HepG2 (cell line): Measurements from ENCODE around the gene NDOR1. TPM values are rescaled to one million over a fixed set of nuclear protein-coding genes. Genes with fewer than 3 reads are reported as not detected.

Experiments
- ARHGAP35 ChIP-seq: sonication (generic); formaldehyde crosslinking; IDR thresholded peaks from 2 replicates; pipeline ENCODE4 v1.9.0; 2022; ENCODE audit warnings: mild to moderate bottlenecking, inconsistent platforms, moderate library complexity, missing genetic modification reagents, borderline replicate concordance
- ATF1 ChIP-seq: IDR thresholded peaks from 2 replicates; pipeline ENCODE4 v1.6.1; 2016; ENCODE audit warnings: mild to moderate bottlenecking, control low read depth
- CCDC6 ChIP-seq: sonication (generic); formaldehyde crosslinking; IDR thresholded peaks from 2 replicates; pipeline ENCODE4 v1.8.1; 2022; ENCODE audit warnings: mild to moderate bottlenecking, missing genetic modification reagents, moderate library complexity
- FLYWCH1 ChIP-seq: sonication (generic); formaldehyde crosslinking; IDR thresholded peaks from 2 replicates; pipeline ENCODE4 v1.8.1; 2023; ENCODE audit warnings: mild to moderate bottlenecking, missing genetic modification reagents
- FOXA3 ChIP-seq: IDR thresholded peaks from 2 replicates; pipeline ENCODE4 v1.6.1; 2016; ENCODE audit warnings: missing genetic modification reagents, missing compliant biosample characterization
- LCORL ChIP-seq, 2 experiments: fragments of 450-650 bp in 1 of 2; sonication (generic) in 1 of 2; formaldehyde crosslinking in 1 of 2; IDR thresholded peaks; 2 replicates each; pipeline versions ENCODE4 v1.5.0 to v1.6.1; 2017 to 2020; ENCODE audit warnings: antibody characterized with exemption in 1 of 2, missing genetic modification reagents in 1 of 2
- MAFK ChIP-seq, 2 experiments: IDR thresholded peaks in 1 of 2; conservative IDR thresholded peaks in 1 of 2; 2 replicates each; pipeline ENCODE4 v1.6.1; 2011; ENCODE audit warnings: improper control_type of control experiment in 2 of 2, low read length in 2 of 2
- NCOA2 ChIP-seq: sonication (generic); formaldehyde crosslinking; IDR thresholded peaks from 2 replicates; pipeline ENCODE4 v1.8.0; 2022; ENCODE audit warnings: inconsistent platforms
- NFRKB ChIP-seq: fragments of 450-650 bp; IDR thresholded peaks from 2 replicates; pipeline ENCODE4 v1.6.1; 2017
- PHF20 ChIP-seq: sonication (generic); formaldehyde crosslinking; IDR thresholded peaks from 2 replicates; pipeline ENCODE4 v1.5.0; 2020; ENCODE audit warnings: mild to moderate bottlenecking, missing genetic modification reagents
- RBFOX2 ChIP-seq: fragments of 200-400 bp; formaldehyde crosslinking; IDR thresholded peaks from 2 replicates; pipeline ENCODE4 v1.6.1; 2017; ENCODE audit warnings: low read depth, mild to moderate bottlenecking, low read length
- SIX1 ChIP-seq: sonication (generic); formaldehyde crosslinking; IDR thresholded peaks from 2 replicates; pipeline ENCODE4 v1.4.0; 2020; ENCODE audit warnings: missing genetic modification reagents, borderline replicate concordance
- TARDBP ChIP-seq: sonication (generic); formaldehyde crosslinking; IDR thresholded peaks from 2 replicates; pipeline ENCODE4 v1.8.0; 2022; ENCODE audit warnings: mild to moderate bottlenecking, missing genetic modification reagents
- TBX2 ChIP-seq: sonication (generic); formaldehyde crosslinking; IDR thresholded peaks from 2 replicates; pipeline ENCODE4 v1.5.0; 2020; ENCODE audit warnings: missing genetic modification reagents, mild to moderate bottlenecking, borderline replicate concordance
- ZBTB20 ChIP-seq: sonication (generic); formaldehyde crosslinking; IDR thresholded peaks from 2 replicates; pipeline ENCODE4 v1.8.1; 2023; ENCODE audit warnings: missing genetic modification reagents, low read depth, mild to moderate bottlenecking, borderline replicate concordance
- ZBTB7B ChIP-seq: sonication (generic); formaldehyde crosslinking; IDR thresholded peaks from 2 replicates; pipeline ENCODE4 v1.4.0; 2020; ENCODE audit warnings: missing genetic modification reagents
- ZNF205 ChIP-seq: IDR thresholded peaks from 2 replicates; pipeline ENCODE4 v1.6.1; 2018; ENCODE audit warnings: missing biosample characterization, missing genetic modification reagents
- ZNF33A ChIP-seq: sonication (generic); formaldehyde crosslinking; IDR thresholded peaks from 2 replicates; pipeline ENCODE4 v1.5.1; 2020; ENCODE audit warnings: missing genetic modification reagents, mild to moderate bottlenecking, moderate library complexity, borderline replicate concordance
- ZNF34 ChIP-seq: sonication (generic); formaldehyde crosslinking; IDR thresholded peaks from 2 replicates; pipeline ENCODE4 v1.4.0; 2020; ENCODE audit warnings: mild to moderate bottlenecking, missing genetic modification reagents, borderline replicate concordance
- ZNF460 ChIP-seq: sonication (generic); formaldehyde crosslinking; IDR thresholded peaks from 2 replicates; pipeline ENCODE4 v1.5.1; 2020; ENCODE audit warnings: missing genetic modification reagents, mild to moderate bottlenecking, borderline replicate concordance
- polyA plus RNA-seq, 8 experiments: library from polyadenylated mRNA; depleted of rRNA in 3 of 8; stranded (reverse) in 7 of 8; unstranded in 1 of 8; fragments of >200 nt; fragmentation: Illumina TruSeq in 4 of 8; extraction: Trizol in 4 of 8; gene quantifications; 2 replicates each; pipeline versions ENCODE4 v1.2.1 to v1.2.3, GENCODE V29; 2011 to 2016; ENCODE audit warnings: low read depth in 4 of 8, missing spikeins in 1 of 8, mixed read lengths in 1 of 8; ENCODE audit not compliant: insufficient read depth in 1 of 8
- total RNA-seq, 5 experiments: library from RNA; depleted of rRNA; stranded (reverse); fragments of >200 nt; fragmentation: Illumina TruSeq; extraction: Trizol; gene quantifications; 2 replicates each; pipeline ENCODE4 v1.2.3, GENCODE V29; 2016; ENCODE audit warnings: low read depth in 1 of 5
- TF ChIP-seq, protein P1 (sequence below): sonication (generic); formaldehyde crosslinking; IDR thresholded peaks from 2 replicates; pipeline ENCODE4 v1.5.1; 2020; ENCODE audit warnings: missing genetic modification reagents, mild to moderate bottlenecking, borderline replicate concordance
- TF ChIP-seq, protein P2 (sequence below): IDR thresholded peaks from 2 replicates; pipeline ENCODE4 v1.6.1; 2016; ENCODE audit warnings: mild to moderate bottlenecking, missing biosample characterization, missing genetic modification reagents
- TF ChIP-seq, protein P3 (sequence below): sonication (generic); IDR thresholded peaks from 2 replicates; pipeline ENCODE4 v1.6.1; 2016; ENCODE audit warnings: low read depth, borderline replicate concordance
- TF ChIP-seq, protein P4 (sequence below), 2 experiments: sonication (generic) in 1 of 2; formaldehyde crosslinking in 1 of 2; IDR thresholded peaks; 2 replicates each; pipeline versions ENCODE4 v1.5.1 to v1.6.1; 2011 to 2020; ENCODE audit warnings: borderline replicate concordance in 1 of 2, low read depth in 1 of 2, low read length in 1 of 2, mild to moderate bottlenecking in 1 of 2, missing genetic modification reagents in 1 of 2, moderate library complexity in 1 of 2

NDOR1 gene
- total and polyA plus RNA-seq, 2 of the 13 experiments (the other 11 are each of a cell fraction or from before 2014, with no cell fraction given) = 3.6 to 8.7 TPM

DNA sequence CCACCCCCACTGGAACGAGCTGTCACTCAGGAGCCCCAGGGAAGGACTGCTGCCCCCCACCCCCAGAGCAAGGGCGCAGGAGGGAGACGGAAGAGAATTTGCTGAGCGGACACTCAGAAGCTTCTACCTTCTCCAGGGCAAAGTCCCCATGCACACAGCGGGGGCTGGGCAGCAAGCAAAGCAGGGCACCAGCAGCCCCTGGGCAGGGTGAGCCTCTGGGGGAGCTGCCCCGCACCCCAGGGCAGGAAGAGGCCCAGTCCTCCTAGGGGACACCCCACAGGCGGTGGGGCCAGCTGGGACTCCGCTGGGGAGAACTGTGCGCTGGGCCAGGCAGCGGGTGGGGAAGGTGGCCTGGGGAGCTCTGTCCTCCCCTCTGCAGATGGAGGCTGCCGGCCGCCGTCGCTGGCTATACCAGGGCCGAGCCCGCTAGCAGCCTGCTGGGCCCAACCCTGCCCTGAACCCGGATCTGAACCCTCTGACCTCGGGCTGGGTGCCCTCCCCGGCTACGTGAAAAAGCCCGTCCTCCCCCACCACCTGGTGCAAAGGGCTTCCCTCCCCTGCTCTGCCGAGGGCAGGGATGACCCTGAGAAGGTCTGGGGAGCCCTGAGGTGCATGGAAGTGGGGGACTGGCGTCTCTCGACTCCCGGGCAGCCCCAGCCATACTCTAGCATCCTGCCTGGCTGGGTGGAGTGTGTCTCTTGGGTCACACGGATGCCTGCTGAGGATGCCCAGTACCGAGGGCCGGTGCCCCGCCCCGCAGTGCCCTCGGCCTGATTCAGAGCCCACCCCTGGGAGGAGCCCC is 24.6 kb downstream of the NDOR1 start (continued):
- TF ChIP-seq, protein P1, sequence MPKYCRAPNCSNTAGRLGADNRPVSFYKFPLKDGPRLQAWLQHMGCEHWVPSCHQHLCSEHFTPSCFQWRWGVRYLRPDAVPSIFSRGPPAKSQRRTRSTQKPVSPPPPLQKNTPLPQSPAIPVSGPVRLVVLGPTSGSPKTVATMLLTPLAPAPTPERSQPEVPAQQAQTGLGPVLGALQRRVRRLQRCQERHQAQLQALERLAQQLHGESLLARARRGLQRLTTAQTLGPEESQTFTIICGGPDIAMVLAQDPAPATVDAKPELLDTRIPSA = no peak
- TF ChIP-seq, protein P2, sequence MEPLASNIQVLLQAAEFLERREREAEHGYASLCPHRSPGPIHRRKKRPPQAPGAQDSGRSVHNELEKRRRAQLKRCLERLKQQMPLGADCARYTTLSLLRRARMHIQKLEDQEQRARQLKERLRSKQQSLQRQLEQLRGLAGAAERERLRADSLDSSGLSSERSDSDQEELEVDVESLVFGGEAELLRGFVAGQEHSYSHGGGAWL (CRISPR knock-in tag) = peak; percentile 67
- TF ChIP-seq ATF1 (CRISPR knock-in tag) (no peak), TARDBP (CRISPR knock-in tag) (no peak), ZBTB7B (peak; percentile 26; the same call in 1 of the 2 replicates), ZNF34 (peak; percentile 72; the same call in 1 of the 2 replicates), FOXA3 (no peak; the same call in 1 of the 2 replicates), ZNF205 (CRISPR knock-in tag) (peak; percentile 58; the same call in 1 of the 2 replicates), SIX1 (CRISPR knock-in tag) (no peak; the same call in 1 of the 2 replicates), MAFK (conservative IDR thresholded peaks at IDR 0.05 in 1 of 2, IDR thresholded peaks at IDR 0.05 in 1 of 2; ENCODE audit: low read length in 2 of 2) (peak in 1 of 2 experiments; percentile 21; a peak in 1 of 4 replicates), RBFOX2 (peak; percentile 68), PHF20 (CRISPR knock-in tag) (peak; percentile 20), NFRKB (no peak), ZNF33A (CRISPR knock-in tag) (peak; percentile 42; the same call in 1 of the 2 replicates), ZNF460 (peak; percentile 66; the same call in 1 of the 2 replicates), NCOA2 (peak; percentile 16; the same call in 1 of the 2 replicates), LCORL (IDR thresholded peaks at IDR 0.05) (no peak), LCORL (CRISPR knock-in tag; IDR thresholded peaks at IDR 0.05) (peak; percentile 68), ARHGAP35 (CRISPR knock-in tag) (0 out of 2 replicates have a peak, but pooled peaks have one; percentile 58), FLYWCH1 (CRISPR knock-in tag) (no peak), CCDC6 (CRISPR knock-in tag) (no peak), ZBTB20 (no peak), TBX2 (CRISPR knock-in tag) (peak; percentile 55; the same call in 1 of the 2 replicates)
- TF ChIP-seq, protein P3, sequence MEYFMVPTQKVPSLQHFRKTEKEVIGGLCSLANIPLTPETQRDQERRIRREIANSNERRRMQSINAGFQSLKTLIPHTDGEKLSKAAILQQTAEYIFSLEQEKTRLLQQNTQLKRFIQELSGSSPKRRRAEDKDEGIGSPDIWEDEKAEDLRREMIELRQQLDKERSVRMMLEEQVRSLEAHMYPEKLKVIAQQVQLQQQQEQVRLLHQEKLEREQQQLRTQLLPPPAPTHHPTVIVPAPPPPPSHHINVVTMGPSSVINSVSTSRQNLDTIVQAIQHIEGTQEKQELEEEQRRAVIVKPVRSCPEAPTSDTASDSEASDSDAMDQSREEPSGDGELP = peak; percentile 52; the same call in 1 of the 2 replicates
- TF ChIP-seq, protein P4, sequence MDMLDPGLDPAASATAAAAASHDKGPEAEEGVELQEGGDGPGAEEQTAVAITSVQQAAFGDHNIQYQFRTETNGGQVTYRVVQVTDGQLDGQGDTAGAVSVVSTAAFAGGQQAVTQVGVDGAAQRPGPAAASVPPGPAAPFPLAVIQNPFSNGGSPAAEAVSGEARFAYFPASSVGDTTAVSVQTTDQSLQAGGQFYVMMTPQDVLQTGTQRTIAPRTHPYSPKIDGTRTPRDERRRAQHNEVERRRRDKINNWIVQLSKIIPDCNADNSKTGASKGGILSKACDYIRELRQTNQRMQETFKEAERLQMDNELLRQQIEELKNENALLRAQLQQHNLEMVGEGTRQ (IDR thresholded peaks at IDR 0.05; ENCODE audit: low read depth, low read length) = no peak
- TF ChIP-seq, protein P4 (CRISPR knock-in tag; IDR thresholded peaks at IDR 0.05; ENCODE audit: borderline replicate concordance) = no peak
